Stimulated activated CD8-positive, alpha-beta memory T cell treated with anti-CD3 and anti-CD28 coated beads, Interleukin-7, amount 100 ng/mL, for 24 hours (primary cell): Measurements from ENCODE around the gene FZD10.

ENCODE experiments used
- DNase-seq: peaks from one replicate; pipeline ENCODE4 v3.0.0-alpha.2; 2020; ENCODE audit warnings: low read depth

The FZD10 gene

GRCh38 chr12:130154276-130155070 is 7.8 kb upstream of the FZD10 start:
- DNase-seq, result no peak

GRCh38 chr12:130155416-130156073 is 6.7 kb upstream of the FZD10 start:
- DNase-seq, result no peak

GRCh38 chr12:130156652-130157275 is 5.5 kb upstream of the FZD10 start:
- no peak for DNase-seq

GRCh38 chr12:130157998-130158753 is 4.1 kb upstream of the FZD10 start:
- no peak for DNase-seq

- no peak for DNase-seq
Observed at GRCh38 chr12:130158754-130159059, 3.6 kb upstream of the FZD10 start.

GRCh38 chr12:130160306-130160705 is 2.0 kb upstream of the FZD10 start:
- DNase-seq, result no peak

- no peak for DNase-seq
Observed at GRCh38 chr12:130160711-130161231, 1.5 kb upstream of the FZD10 start.

GRCh38 chr12:130161261-130162243 is 712 bp upstream of the FZD10 start:
- DNase-seq, result no peak

- DNase-seq, result no peak
Observed at GRCh38 chr12:130162745-130163460, 639 bp downstream of the FZD10 start.

- DNase-seq, result no peak
Observed at GRCh38 chr12:130163461-130164215, 1.4 kb downstream of the FZD10 start.

GRCh38 chr12:130164216-130164542 is 1.9 kb downstream of the FZD10 start:
- DNase-seq, result no peak

GRCh38 chr12:130164936-130165335 is 2.7 kb downstream of the FZD10 start:
- DNase-seq, result no peak

- no peak for DNase-seq
Observed at GRCh38 chr12:130166306-130166705, 4.0 kb downstream of the FZD10 start.

- no peak for DNase-seq
Observed at GRCh38 chr12:130167537-130167936, 5.3 kb downstream of the FZD10 start.

- DNase-seq, result no peak
Observed at GRCh38 chr12:130169256-130169655, 7.0 kb downstream of the FZD10 start.

GRCh38 chr12:130169924-130170323 is 7.7 kb downstream of the FZD10 start:
- no peak for DNase-seq

- DNase-seq, result no peak
Observed at GRCh38 chr12:130170611-130171010, 8.3 kb downstream of the FZD10 start.

GRCh38 chr12:130177635-130178242 is 15.5 kb downstream of the FZD10 start:
- no peak for DNase-seq

GRCh38 chr12:130178282-130178681 is 16.0 kb downstream of the FZD10 start:
- no peak for DNase-seq
